ENCODE measurements around the gene KRTAP5-3. TPM values are rescaled to one million over a fixed set of nuclear protein-coding genes. Genes with fewer than 3 reads are reported as not detected.

KRTAP5-3 gene
- polyA plus RNA-seq, 5 donors, result not detected

GRCh38 chr11:1565173-1565903 lies 42.9 kb downstream of the KRTAP5-3 start:
- DNase-seq, result no peak

- no peak for DNase-seq
Observed at GRCh38 chr11:1564535-1565172, 43.6 kb downstream of the KRTAP5-3 start.

- DNase-seq, result no peak
Observed at GRCh38 chr11:1563697-1564534, 44.3 kb downstream of the KRTAP5-3 start.

- DNase-seq, result no peak
Observed at GRCh38 chr11:1563149-1563638, 45.1 kb downstream of the KRTAP5-3 start.

GRCh38 chr11:1562469-1563148 lies 45.7 kb downstream of the KRTAP5-3 start:
- DNase-seq, result no peak

GRCh38 chr11:1561955-1562354 lies 46.3 kb downstream of the KRTAP5-3 start:
- DNase-seq, result no peak

GRCh38 chr11:1561266-1561665 lies 47.0 kb downstream of the KRTAP5-3 start:
- no peak for DNase-seq

- no peak for DNase-seq
Observed at GRCh38 chr11:1560649-1561251, 47.5 kb downstream of the KRTAP5-3 start.

GRCh38 chr11:1560002-1560648 lies 48.1 kb downstream of the KRTAP5-3 start:
- DNase-seq, result no peak

- no peak for DNase-seq
Observed at GRCh38 chr11:1559111-1559951, 48.9 kb downstream of the KRTAP5-3 start.

- no peak for DNase-seq
Observed at GRCh38 chr11:1558775-1559110, 49.5 kb downstream of the KRTAP5-3 start.

GRCh38 chr11:1557904-1558774 lies 50.1 kb downstream of the KRTAP5-3 start:
- no peak for DNase-seq

Other genes with a start within 250 kb of the KRTAP5-3 start
- gene BRSK2, start 218.5 kb downstream of the KRTAP5-3 start, polyA plus RNA-seq (ENCODE audit: insufficient read depth in 1 of 5, insufficient read length in 5 of 5, low replicate concordance in 1 of 5), result 1 to 10 TPM in 1 of 5 donors, under 1 TPM in 4; 0.55 to 1.4 (median 0.67) TPM
- 10 to 100 TPM; 30.7 to 40.5 (median 35.2) TPM for gene MOB2, start 121.7 kb downstream of the KRTAP5-3 start, polyA plus RNA-seq (ENCODE audit: insufficient read depth in 1 of 5, insufficient read length in 5 of 5, low replicate concordance in 1 of 5)
- gene DUSP8, start 36.2 kb downstream of the KRTAP5-3 start, polyA plus RNA-seq (ENCODE audit: insufficient read depth in 1 of 5, insufficient read length in 5 of 5, low replicate concordance in 1 of 5), result 1 to 10 TPM in 3 of 5 donors, under 1 TPM in 2; 0.85 to 1.8 (median 1.2) TPM
- gene KRTAP5-1, start 23.2 kb downstream of the KRTAP5-3 start, polyA plus RNA-seq (ENCODE audit: insufficient read depth in 1 of 5, insufficient read length in 5 of 5, low replicate concordance in 1 of 5), result not detected
- not detected for gene KRTAP5-2, start 10.2 kb downstream of the KRTAP5-3 start, polyA plus RNA-seq (ENCODE audit: insufficient read depth in 1 of 5, insufficient read length in 5 of 5, low replicate concordance in 1 of 5)
- not detected for gene KRTAP5-4, start 13.7 kb upstream of the KRTAP5-3 start, polyA plus RNA-seq (ENCODE audit: insufficient read depth in 1 of 5, insufficient read length in 5 of 5, low replicate concordance in 1 of 5)
- gene KRTAP5-5, start 21.3 kb upstream of the KRTAP5-3 start, polyA plus RNA-seq (ENCODE audit: insufficient read depth in 1 of 5, insufficient read length in 5 of 5, low replicate concordance in 1 of 5), result not detected
- not detected for gene KRTAP5-6, start 88.7 kb upstream of the KRTAP5-3 start, polyA plus RNA-seq (ENCODE audit: insufficient read depth in 1 of 5, insufficient read length in 5 of 5, low replicate concordance in 1 of 5)
- gene IFITM10, start 142.1 kb upstream of the KRTAP5-3 start, polyA plus RNA-seq (ENCODE audit: insufficient read depth in 1 of 5, insufficient read length in 5 of 5, low replicate concordance in 1 of 5), result under 1 TPM; 0.08 to 0.24 (median 0.10) TPM
- gene CTSD, start 155.5 kb upstream of the KRTAP5-3 start, polyA plus RNA-seq (ENCODE audit: insufficient read depth in 1 of 5, insufficient read length in 5 of 5, low replicate concordance in 1 of 5), result 100 to 1,000 TPM in 4 of 5 donors, 10 to 100 TPM in 1; 97.8 to 192 (median 126) TPM
- 1 to 10 TPM in 1 of 5 donors, under 1 TPM in 4; 0.15 to 1.2 (median 0.57) TPM for gene SYT8, start 226.5 kb upstream of the KRTAP5-3 start, polyA plus RNA-seq (ENCODE audit: insufficient read depth in 1 of 5, insufficient read length in 5 of 5, low replicate concordance in 1 of 5)
- gene TNNI2, start 230.5 kb upstream of the KRTAP5-3 start, polyA plus RNA-seq (ENCODE audit: insufficient read depth in 1 of 5, insufficient read length in 5 of 5, low replicate concordance in 1 of 5), result 100 to 1,000 TPM in 1 of 5 donors, 1 to 10 TPM in 2, under 1 TPM in 2; 0.46 to 153 (median 1.5) TPM
- gene LSP1, start 244.6 kb upstream of the KRTAP5-3 start, polyA plus RNA-seq (ENCODE audit: insufficient read depth in 1 of 5, insufficient read length in 5 of 5, low replicate concordance in 1 of 5), result 1 to 10 TPM; 5.4 to 9.9 (median 7.6) TPM